Glutamatergic neuron (in vitro differentiated cells): ENCODE data around the gene GRM4. TPM values are rescaled to one million over a fixed set of nuclear protein-coding genes. Genes with fewer than 3 reads are reported as not detected.
A peak's percentile ranks its signal among the peaks of the same experiment; 100 is the strongest.

Experiments used
- DNase-seq: peaks from one replicate; pipeline ENCODE4 v3.0.0; 2022
- H3K27ac Mint-ChIP-seq: one replicate; pipeline ENCODE4 v1.8.0; 2020; ENCODE audit warnings: mild to moderate bottlenecking, mixed read lengths, inconsistent platforms; ENCODE audit not compliant: unreplicated experiment
- H3K27me3 Mint-ChIP-seq: one replicate; pipeline ENCODE4 v1.8.0; 2020; ENCODE audit warnings: mild to moderate bottlenecking, moderate library complexity, mixed read lengths, inconsistent platforms; ENCODE audit not compliant: unreplicated experiment
- H3K36me3 Mint-ChIP-seq: one replicate; pipeline ENCODE4 v1.8.0; 2020; ENCODE audit warnings: mild to moderate bottlenecking, mixed read lengths, inconsistent platforms; ENCODE audit not compliant: unreplicated experiment
- H3K4me1 Mint-ChIP-seq: one replicate; pipeline ENCODE4 v1.8.0; 2020; ENCODE audit warnings: mild to moderate bottlenecking, low read depth, mixed read lengths, inconsistent platforms; ENCODE audit not compliant: unreplicated experiment
- H3K4me3 Mint-ChIP-seq: one replicate; pipeline ENCODE4 v1.8.0; 2020; ENCODE audit warnings: mild to moderate bottlenecking, mixed read lengths, inconsistent platforms; ENCODE audit not compliant: unreplicated experiment
- H3K9me3 Mint-ChIP-seq: one replicate; pipeline ENCODE4 v1.8.0; 2020; ENCODE audit warnings: mild to moderate bottlenecking, moderate library complexity, mixed read lengths, inconsistent platforms; ENCODE audit not compliant: unreplicated experiment
- CTCF ChIP-seq: fragments of 200-600 bp; sonication (generic); IDR thresholded peaks from one replicate; pipeline ENCODE4 v1.5.0; 2021; ENCODE audit not compliant: partially characterized antibody, unreplicated experiment
- total RNA-seq: library from RNA; stranded (reverse); fragmentation: NEBNext Ultra II Directional; extraction: Animal tissue kit (Norgen Biotek cat#: 25700); gene quantifications from one replicate; pipeline ENCODE4 v1.2.1, GENCODE V29; 2021; ENCODE audit not compliant: unreplicated experiment

The GRM4 gene
- total RNA-seq, 1 donor from 2014 or later, result 119 TPM

- H3K9me3 Mint-ChIP-seq, result peaks cover 10% of the 10 kb centered on the region
- TF ChIP-seq CTCF, result no peak
- peaks cover 14% of the 10 kb centered on the region for H3K4me1 Mint-ChIP-seq
- peaks cover 13% of the 10 kb centered on the region for H3K27me3 Mint-ChIP-seq
- H3K27ac Mint-ChIP-seq, result peak overlapping the region; percentile 43
- H3K36me3 Mint-ChIP-seq, result no peaks in the 10 kb centered on the region
- no peak for DNase-seq
- H3K4me3 Mint-ChIP-seq, result peak overlapping the region; percentile 15
Measured at GRCh38 chr6:34093206-34093605, 52.7 kb downstream of the GRM4 start.

GRCh38 chr6:34092631-34093030 lies 53.3 kb downstream of the GRM4 start:
- TF ChIP-seq CTCF, result no peak
- H3K27me3 Mint-ChIP-seq, result peaks cover 15% of the 10 kb centered on the region
- H3K27ac Mint-ChIP-seq, result no peak overlapping the region
- no peaks in the 10 kb centered on the region for H3K36me3 Mint-ChIP-seq
- no peak for DNase-seq
- H3K4me1 Mint-ChIP-seq, result peaks cover 13% of the 10 kb centered on the region
- H3K4me3 Mint-ChIP-seq, result no peak overlapping the region
- H3K9me3 Mint-ChIP-seq, result peaks cover 11% of the 10 kb centered on the region

GRCh38 chr6:34090935-34091334 lies 55.0 kb downstream of the GRM4 start:
- Mint-ChIP-seq H3K4me1 (peaks cover 1% of the 10 kb centered on the region), H3K4me3 (no peak overlapping the region), H3K27me3 (peaks cover 8% of the 10 kb centered on the region), H3K27ac (no peak overlapping the region), H3K9me3 (peaks cover 10% of the 10 kb centered on the region), H3K36me3 (no peaks in the 10 kb centered on the region)
- TF ChIP-seq CTCF, result no peak
- DNase-seq, result no peak

GRCh38 chr6:34090529-34090928 lies 55.4 kb downstream of the GRM4 start:
- no peaks in the 10 kb centered on the region for H3K4me1 Mint-ChIP-seq
- no peak for DNase-seq
- H3K27me3 Mint-ChIP-seq, result peaks cover 8% of the 10 kb centered on the region

GRCh38 chr6:34086558-34086957 lies 59.3 kb downstream of the GRM4 start:
- Mint-ChIP-seq H3K4me1 (peaks cover 24% of the 10 kb centered on the region), H3K4me3 (no peak overlapping the region), H3K36me3 (no peaks in the 10 kb centered on the region), H3K27me3 (peaks cover 9% of the 10 kb centered on the region), H3K27ac (no peak overlapping the region), H3K9me3 (peaks cover 15% of the 10 kb centered on the region)
- no peak for TF ChIP-seq CTCF
- no peak for DNase-seq

More at GRCh38 chr6:34090529-34090928, 55.4 kb downstream of the GRM4 start:
- Mint-ChIP-seq H3K9me3 (peaks cover 12% of the 10 kb centered on the region), H3K36me3 (no peaks in the 10 kb centered on the region), H3K4me3 (no peak overlapping the region), H3K27ac (no peak overlapping the region)
- no peak for TF ChIP-seq CTCF
